NCI-H1092 (cell line): ENCODE results near the gene LILRA1.
"Not testable (repeated sequence)": the region's sequence is repeated elsewhere in the genome, so short reads cannot be mapped to it uniquely, and the experiment has no call there.

ENCODE experiments used
- DNase-seq: peaks from one replicate; lab custom pipeline; 2025; lab: John Stamatoyannopoulos, UW

LILRA1 gene

GRCh38 chr19:54577334-54577733 lies 16.1 kb upstream of the LILRA1 start:
- no peak for DNase-seq

- not testable (repeated sequence) for DNase-seq
Observed at GRCh38 chr19:54578268-54578667, 15.2 kb upstream of the LILRA1 start.

GRCh38 chr19:54586397-54586796 lies 7.0 kb upstream of the LILRA1 start:
- DNase-seq = no peak

GRCh38 chr19:54587026-54587425 lies 6.4 kb upstream of the LILRA1 start:
- no peak for DNase-seq

- not testable (repeated sequence) for DNase-seq
Observed at GRCh38 chr19:54593931-54594626, 647 bp downstream of the LILRA1 start.

GRCh38 chr19:54594737-54595136 lies 1.3 kb downstream of the LILRA1 start:
- no peak for DNase-seq

- not testable (repeated sequence) for DNase-seq
Observed at GRCh38 chr19:54595680-54596436, 2.4 kb downstream of the LILRA1 start.

- no peak for DNase-seq
Observed at GRCh38 chr19:54600212-54600611, 6.8 kb downstream of the LILRA1 start.

- DNase-seq = no peak
Observed at GRCh38 chr19:54606230-54606629, 12.8 kb downstream of the LILRA1 start.

GRCh38 chr19:54606891-54607784 lies 13.7 kb downstream of the LILRA1 start:
- no peak for DNase-seq

- no peak for DNase-seq
Observed at GRCh38 chr19:54607785-54608150, 14.3 kb downstream of the LILRA1 start.

- DNase-seq = no peak
Observed at GRCh38 chr19:54608205-54608604, 14.8 kb downstream of the LILRA1 start.

- DNase-seq = no peak
Observed at GRCh38 chr19:54608792-54609191, 15.4 kb downstream of the LILRA1 start.

- DNase-seq = no peak
Observed at GRCh38 chr19:54609356-54609791, 15.9 kb downstream of the LILRA1 start.

- no peak for DNase-seq
Observed at GRCh38 chr19:54612428-54612827, 19.0 kb downstream of the LILRA1 start.

GRCh38 chr19:54614726-54615125 lies 21.3 kb downstream of the LILRA1 start:
- DNase-seq = no peak

GRCh38 chr19:54616057-54616456 lies 22.6 kb downstream of the LILRA1 start:
- DNase-seq = no peak

- DNase-seq = no peak
Observed at GRCh38 chr19:54616821-54617560, 23.6 kb downstream of the LILRA1 start.

GRCh38 chr19:54620464-54620863 lies 27.0 kb downstream of the LILRA1 start:
- no peak for DNase-seq

- no peak for DNase-seq
Observed at GRCh38 chr19:54622431-54622830, 29.0 kb downstream of the LILRA1 start.

GRCh38 chr19:54624234-54624633 lies 30.8 kb downstream of the LILRA1 start:
- not testable (repeated sequence) for DNase-seq
